GM18861 (cell line): ENCODE data around the gene CEP63.
"Not testable (repeated sequence)": the region's sequence is repeated elsewhere in the genome, so short reads cannot be mapped to it uniquely, and the experiment has no call there.

Source experiments
- ATAC-seq: cut with Tn5 transposase; IDR thresholded peaks from one replicate; pipeline ENCODE4 v1.9.1; 2021; ENCODE audit not compliant: unreplicated experiment

The CEP63 gene

GRCh38 chr3:134505485-134505884 is 19.6 kb downstream of the CEP63 start:
- no peak for ATAC-seq

- no peak for ATAC-seq
Measured at GRCh38 chr3:134511500-134511899, 25.6 kb downstream of the CEP63 start.

DNA sequence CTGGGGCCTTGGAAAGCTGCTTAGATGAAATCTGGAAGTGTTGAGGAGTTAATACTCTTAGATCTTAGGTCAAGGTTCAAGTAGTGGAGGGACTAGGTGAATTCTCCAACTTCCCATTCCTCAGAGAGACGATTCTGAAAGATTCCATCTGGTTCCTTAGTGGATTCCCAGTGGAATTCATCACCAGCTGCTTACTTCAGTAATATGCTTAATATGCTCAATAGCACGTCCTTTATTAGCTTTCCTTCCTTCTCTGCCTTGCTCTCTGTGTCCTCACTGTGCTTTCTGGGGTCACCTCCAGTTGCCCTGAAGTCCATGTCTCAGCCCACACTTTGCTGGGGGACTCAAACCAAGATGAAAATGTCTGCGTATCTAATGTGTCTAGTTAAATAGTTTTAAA is 31.0 kb downstream of the CEP63 start:
- no peak for ATAC-seq

DNA sequence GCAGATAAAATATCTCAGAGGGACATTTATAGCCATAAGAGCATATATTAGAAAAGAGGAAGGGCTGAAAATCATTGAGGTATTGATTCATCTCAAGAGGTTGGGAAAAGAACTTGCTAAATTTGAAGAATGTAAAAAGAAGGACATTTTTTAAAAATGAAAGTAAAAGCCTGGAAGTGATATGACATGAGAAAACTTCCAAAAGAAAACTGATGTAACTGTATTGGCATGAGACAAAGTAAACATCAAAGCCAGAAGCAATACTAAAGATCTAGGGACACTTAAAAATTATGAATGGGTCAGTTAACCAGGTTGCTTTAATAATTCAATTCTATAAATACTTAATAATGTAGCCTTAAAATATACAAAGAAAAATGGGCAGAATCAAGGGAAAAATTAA is 31.9 kb downstream of the CEP63 start:
- ATAC-seq: no peak

DNA sequence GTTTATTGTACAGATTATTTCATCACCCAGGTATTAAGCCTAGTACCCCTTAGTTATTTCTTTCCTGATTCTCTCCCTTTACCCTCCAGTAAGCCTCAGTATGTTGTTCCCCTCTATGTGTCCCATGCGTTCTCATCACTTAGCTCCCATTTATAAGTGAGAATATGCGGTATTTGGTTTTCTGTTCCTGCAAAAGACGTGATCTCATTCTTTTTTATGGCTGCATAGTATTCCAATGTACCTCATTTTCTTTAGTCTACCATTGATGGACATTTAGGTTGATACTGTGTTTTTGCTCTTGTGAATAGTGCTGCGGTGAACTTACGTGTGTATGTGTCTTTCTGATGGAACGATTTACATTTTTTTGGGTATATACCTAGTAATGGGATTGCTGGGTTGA is 36.7 kb downstream of the CEP63 start:
- ATAC-seq: no peak

- ATAC-seq: no peak
Measured at GRCh38 chr3:134525293-134525692, 39.4 kb downstream of the CEP63 start.

- ATAC-seq: no peak
Measured at GRCh38 chr3:134526319-134526718, 40.5 kb downstream of the CEP63 start.

GRCh38 chr3:134527037-134527436 is 41.2 kb downstream of the CEP63 start:
- no peak for ATAC-seq

DNA sequence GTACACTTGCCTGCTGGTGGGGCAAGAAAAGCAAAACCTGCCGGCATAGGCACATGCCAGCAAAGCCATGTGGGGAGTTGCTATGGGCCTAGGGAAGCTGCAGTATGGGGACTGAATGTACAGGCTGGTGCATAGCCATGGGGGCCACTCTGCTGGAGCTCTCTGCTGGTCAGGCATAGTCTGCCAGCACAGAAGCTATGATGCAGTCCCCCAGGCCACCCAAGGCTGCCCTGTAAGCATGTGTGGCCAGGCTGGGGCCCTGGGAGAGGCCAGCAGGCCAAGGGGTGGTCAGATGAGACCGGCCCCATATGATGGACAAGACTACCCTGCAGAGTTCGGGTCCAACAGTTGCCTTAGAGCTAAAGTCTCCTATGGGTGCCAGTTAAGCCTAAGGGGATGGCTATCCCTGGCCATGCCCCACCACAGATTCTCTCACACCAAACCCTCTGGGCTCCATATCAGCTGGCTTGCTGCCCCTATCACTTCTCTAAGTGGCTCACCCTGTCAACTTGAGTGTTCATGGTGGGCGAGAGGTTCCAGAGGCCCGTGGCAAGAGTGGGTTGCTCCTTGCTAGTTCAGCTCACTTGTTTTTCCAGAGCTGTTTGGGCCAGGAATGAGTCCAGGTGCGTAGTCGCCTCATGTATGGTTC is 41.8 kb downstream of the CEP63 start:
- no peak for ATAC-seq

- no peak for ATAC-seq
Measured at GRCh38 chr3:134533493-134533892, 47.6 kb downstream of the CEP63 start.

DNA sequence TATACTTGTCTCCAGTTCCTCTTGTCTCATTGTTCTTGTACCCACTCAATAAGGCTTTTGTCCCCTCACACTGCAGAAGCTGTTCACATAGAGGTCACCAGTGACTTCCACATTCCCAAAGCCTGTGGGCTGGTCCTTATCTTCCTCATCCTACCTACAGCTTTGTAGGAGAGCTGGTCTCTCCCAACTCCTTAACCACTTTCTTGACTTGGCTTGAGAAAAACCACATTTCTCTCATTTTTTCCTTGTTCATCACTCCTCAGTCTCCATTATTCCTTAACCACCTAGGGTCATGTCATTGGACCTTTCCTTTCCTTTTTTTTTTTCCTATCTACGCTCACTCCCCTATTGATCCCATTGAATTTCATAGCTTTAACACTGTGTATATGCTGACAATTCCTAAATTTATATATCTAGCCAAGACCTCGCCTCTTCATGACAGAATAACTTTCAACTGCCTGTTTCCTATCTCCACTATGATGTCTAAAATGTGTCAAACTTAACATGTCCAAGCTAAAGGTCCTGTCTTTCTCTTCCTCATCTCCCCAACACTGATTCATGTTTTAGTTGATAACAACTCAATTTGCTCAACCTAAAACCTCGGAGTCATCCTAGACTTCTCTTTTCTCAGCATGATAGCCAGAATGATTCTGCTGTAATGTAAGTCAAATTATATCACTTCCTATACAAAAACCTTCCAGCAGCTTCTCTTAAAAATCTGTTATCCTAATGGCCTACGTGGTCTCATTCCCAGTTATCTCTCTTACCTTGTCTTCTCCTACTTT is 49.5 kb downstream of the CEP63 start:
- ATAC-seq: no peak

- no peak for ATAC-seq
Measured at GRCh38 chr3:134536781-134537180, 50.9 kb downstream of the CEP63 start.

DNA sequence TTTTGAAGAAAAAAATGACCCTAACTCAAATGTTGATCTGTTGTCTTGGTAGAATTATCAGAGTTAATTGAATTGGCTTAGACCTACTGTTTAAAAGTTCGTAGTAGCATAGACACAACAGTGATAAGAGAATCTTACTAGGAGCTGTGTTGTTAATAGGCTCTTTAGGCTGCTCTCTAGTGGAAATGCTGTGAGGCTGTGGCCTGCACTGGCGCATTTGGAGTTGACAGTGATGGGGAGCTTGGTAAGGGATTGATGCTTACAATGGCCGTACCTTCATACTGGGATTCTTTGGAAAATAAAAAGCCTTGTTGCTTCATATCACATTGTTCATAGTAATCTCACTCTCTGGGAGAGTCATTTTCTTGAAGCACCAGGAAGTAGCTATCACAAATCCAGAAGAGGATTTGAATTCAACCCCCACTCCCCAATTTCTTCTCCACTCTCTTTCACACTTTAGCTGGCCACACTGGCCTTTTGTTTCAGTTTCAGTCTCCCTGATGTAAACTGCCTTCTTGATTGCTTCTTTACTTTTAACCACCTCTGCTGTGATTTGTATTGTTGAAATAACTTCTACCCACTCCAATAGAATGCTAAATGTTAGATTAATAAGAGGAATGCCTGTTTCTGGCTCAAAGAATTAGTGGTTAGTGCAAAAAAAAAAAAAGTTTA is 56.6 kb downstream of the CEP63 start:
- ATAC-seq: no peak

DNA sequence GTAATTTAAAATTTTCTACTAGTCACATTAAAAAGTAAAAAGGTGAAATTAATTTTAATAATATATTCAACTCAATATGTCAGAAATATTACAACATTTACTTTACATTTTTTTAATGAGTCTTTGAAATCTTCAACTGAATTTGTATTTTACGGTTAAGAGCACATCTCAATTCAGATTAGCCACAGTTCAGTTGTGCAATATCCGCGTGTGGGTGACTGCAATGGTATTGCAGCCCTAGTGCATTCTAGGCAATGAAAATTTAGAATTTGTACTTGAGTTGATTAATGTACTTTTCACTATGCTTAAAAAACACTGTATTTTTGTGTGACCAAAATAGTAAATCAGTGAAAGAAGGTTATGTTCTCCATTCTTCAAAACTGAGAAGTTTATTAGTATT is 57.3 kb downstream of the CEP63 start:
- no peak for ATAC-seq

- no peak for ATAC-seq
Measured at GRCh38 chr3:134544316-134544715, 58.5 kb downstream of the CEP63 start.

DNA sequence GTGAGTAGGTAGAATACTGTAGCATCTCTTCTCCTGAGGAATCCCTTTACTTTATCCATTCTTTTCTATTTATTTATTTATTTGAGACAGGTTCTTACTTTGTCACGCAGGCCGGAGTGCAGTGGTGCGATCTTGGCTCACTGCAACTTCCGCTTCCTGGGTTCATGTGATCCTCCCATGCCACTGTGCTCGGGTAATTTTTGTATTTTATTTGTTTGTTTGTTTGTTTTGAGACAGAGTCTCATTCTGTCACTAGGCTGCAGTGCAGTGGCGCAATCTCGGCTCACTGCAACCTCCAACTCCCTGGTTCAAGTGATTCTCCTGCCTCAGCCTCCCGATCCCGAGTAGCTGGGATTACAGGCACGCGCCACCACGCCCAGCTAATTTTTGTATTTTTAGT is 58.9 kb downstream of the CEP63 start:
- not testable (repeated sequence) for ATAC-seq

GRCh38 chr3:134545818-134546217 is 60.0 kb downstream of the CEP63 start:
- no peak for ATAC-seq

- no peak for ATAC-seq
Measured at GRCh38 chr3:134552784-134553183, 66.9 kb downstream of the CEP63 start.

GRCh38 chr3:134559591-134559990 is 73.7 kb downstream of the CEP63 start:
- no peak for ATAC-seq

- ATAC-seq: no peak
Measured at GRCh38 chr3:134562055-134562454, 76.2 kb downstream of the CEP63 start.

DNA sequence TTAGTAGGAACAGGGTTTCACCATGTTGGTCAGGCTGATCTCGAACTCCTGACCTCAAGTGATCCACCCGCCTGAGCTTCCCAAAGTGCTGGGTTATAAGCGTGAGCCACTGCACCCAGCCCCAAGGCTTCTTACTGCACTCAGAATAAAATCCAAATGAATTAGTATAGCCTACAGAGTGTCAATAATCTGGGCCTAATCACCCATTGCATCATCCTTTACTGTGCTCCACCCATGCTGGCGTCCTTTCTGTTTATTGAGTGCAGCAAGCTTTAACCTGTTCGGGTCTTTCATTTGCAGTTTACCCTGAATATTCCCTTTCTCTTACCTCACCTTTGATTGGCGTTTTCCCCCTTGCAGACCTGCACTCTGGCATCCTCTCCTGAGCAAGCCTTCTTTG is 77.7 kb downstream of the CEP63 start:
- no peak for ATAC-seq

- ATAC-seq: no peak
Measured at GRCh38 chr3:134564991-134565390, 79.1 kb downstream of the CEP63 start.
